GM23338 (cell line): ENCODE results near the gene UPF1.

Source experiments
- EZH2 ChIP-seq: fragments of 200-600 bp; sonication (generic); IDR thresholded peaks from one replicate; pipeline ENCODE4 v1.8.0; 2017; ENCODE audit warnings: antibody characterized with exemption, mild to moderate bottlenecking, low read depth; ENCODE audit not compliant: unreplicated experiment
- EZH2phosphoT487 ChIP-seq: fragments of 200-600 bp; sonication (generic); IDR thresholded peaks from one replicate; pipeline ENCODE4 v1.8.1; 2018; ENCODE audit warnings: antibody characterized with exemption; ENCODE audit not compliant: unreplicated experiment
- POLR2AphosphoS5 ChIP-seq: IDR thresholded peaks from 2 replicates; pipeline ENCODE4 v1.6.1; 2016; ENCODE audit warnings: antibody characterized with exemption, low read depth
- TF ChIP-seq, protein P1 (sequence below), 2 experiments: fragments of 200-600 bp in 1 of 2; sonication (generic) in 1 of 2; conservative IDR thresholded peaks; 2 replicates each; pipeline versions ENCODE4 v1.5.1 to v1.6.1; 2016 to 2017; ENCODE audit warnings: antibody characterized with exemption in 2 of 2, low read depth in 2 of 2, mild to moderate bottlenecking in 2 of 2, moderate library complexity in 1 of 2

DNA sequence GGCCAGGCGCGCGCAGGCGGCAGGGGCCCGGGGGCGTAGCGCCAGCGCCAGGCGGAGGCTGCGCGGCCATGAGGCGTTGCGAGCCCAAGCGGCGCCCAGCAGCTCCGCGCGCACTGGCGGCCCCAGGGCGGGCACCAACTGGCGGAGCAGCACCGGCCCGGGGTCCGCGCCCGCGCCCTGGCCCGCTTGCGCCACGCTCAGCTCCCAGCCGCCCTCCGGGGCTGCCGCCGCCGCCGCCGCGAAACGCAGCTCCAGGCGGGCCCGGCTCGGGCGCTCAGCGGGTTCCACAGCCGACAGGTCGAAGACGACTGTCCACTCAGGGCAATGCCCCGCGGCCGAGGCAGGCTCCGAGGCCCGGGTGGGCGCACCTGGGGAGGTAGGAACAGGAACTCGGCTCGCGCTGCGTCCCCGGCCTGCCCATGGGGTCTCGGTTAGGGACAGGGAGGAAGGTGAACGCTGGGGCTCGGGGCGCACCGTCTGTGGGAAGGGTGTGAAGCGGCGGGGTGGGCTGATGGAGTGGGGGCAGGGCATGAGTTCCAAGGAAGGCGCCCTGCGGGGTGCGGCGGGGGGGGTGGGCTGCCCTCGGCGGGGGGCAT is 37.4 kb downstream of the UPF1 start:
- TF ChIP-seq, protein P1, sequence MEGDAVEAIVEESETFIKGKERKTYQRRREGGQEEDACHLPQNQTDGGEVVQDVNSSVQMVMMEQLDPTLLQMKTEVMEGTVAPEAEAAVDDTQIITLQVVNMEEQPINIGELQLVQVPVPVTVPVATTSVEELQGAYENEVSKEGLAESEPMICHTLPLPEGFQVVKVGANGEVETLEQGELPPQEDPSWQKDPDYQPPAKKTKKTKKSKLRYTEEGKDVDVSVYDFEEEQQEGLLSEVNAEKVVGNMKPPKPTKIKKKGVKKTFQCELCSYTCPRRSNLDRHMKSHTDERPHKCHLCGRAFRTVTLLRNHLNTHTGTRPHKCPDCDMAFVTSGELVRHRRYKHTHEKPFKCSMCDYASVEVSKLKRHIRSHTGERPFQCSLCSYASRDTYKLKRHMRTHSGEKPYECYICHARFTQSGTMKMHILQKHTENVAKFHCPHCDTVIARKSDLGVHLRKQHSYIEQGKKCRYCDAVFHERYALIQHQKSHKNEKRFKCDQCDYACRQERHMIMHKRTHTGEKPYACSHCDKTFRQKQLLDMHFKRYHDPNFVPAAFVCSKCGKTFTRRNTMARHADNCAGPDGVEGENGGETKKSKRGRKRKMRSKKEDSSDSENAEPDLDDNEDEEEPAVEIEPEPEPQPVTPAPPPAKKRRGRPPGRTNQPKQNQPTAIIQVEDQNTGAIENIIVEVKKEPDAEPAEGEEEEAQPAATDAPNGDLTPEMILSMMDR (conservative IDR thresholded peaks at IDR 0.05; ENCODE audit: low read depth in 2 of 2) = no peak
- TF ChIP-seq POLR2AphosphoS5 = no peak
- TF ChIP-seq EZH2phosphoT487 = no peak
- peak; percentile 37 for TF ChIP-seq EZH2
